Stomach (tissue), 9 donors: ENCODE data around the gene CNST. TPM values are rescaled to one million over a fixed set of nuclear protein-coding genes. Genes with fewer than 3 reads are reported as not detected.

Experiments
- DNase-seq, 2 donors: peaks; one replicate each; pipeline versions ENCODE4 v3.0.0 to v3.0.0-alpha.2; 2013 to 2019
- H3K27ac ChIP-seq, 5 donors: fragments of 200-600 bp in 4 of 5; sonication (generic) in 4 of 5; one replicate each; pipeline ENCODE4 v1.5.1; 2013 to 2019; ENCODE audit warnings: mild to moderate bottlenecking in 1 of 5, moderate library complexity in 1 of 5
- H3K27me3 ChIP-seq, 3 donors: fragments of 200-600 bp; sonication (generic); one replicate each; pipeline ENCODE4 v1.5.1; 2017 to 2019; ENCODE audit warnings: mixed run types in 1 of 3
- H3K36me3 ChIP-seq, 4 donors: fragments of 200-600 bp; sonication (generic); 1 replicate in 3 of 4; 2 replicates in 1 of 4; pipeline ENCODE4 v1.5.1; 2016 to 2019
- H3K4me1 ChIP-seq, 4 donors: fragments of 200-600 bp; sonication (generic); one replicate each; pipeline ENCODE4 v1.5.1; 2016 to 2019
- H3K4me3 ChIP-seq, 4 donors: fragments of 200-600 bp; sonication (generic) in 3 of 4; one replicate each; pipeline ENCODE4 v1.5.1; 2016 to 2019; ENCODE audit warnings: mild to moderate bottlenecking in 1 of 4
- H3K9me3 ChIP-seq, 4 donors: fragments of 200-600 bp; sonication (generic); one replicate each; pipeline ENCODE4 v1.5.1; 2016 to 2019
- EP300 ChIP-seq: sonication (generic); formaldehyde crosslinking; IDR thresholded peaks from one replicate; pipeline ENCODE4 v1.6.1; 2017; ENCODE audit warnings: antibody characterized with exemption
- POLR2A ChIP-seq, 4 donors: fragments of 450-650 bp; IDR thresholded peaks; one replicate each; pipeline ENCODE4 v1.6.1; 2016; ENCODE audit warnings: antibody characterized with exemption in 4 of 4, control low read depth in 2 of 4, mild to moderate bottlenecking in 1 of 4, moderate library complexity in 1 of 4
- POLR2AphosphoS5 ChIP-seq, 3 donors: sonication (generic); formaldehyde crosslinking; IDR thresholded peaks; one replicate each; pipeline ENCODE4 v1.6.1; 2016; ENCODE audit warnings: antibody characterized with exemption in 3 of 3
- WGBS, 5 donors: extraction: QIAGEN DNeasy Blood & Tissue Kit in 3 of 5; methylation state at CpG; one replicate each; pipeline versions ENCODE4 v1.1.5 to v1.1.7; 2013 to 2018; 5-methylcytosine and 5-hydroxymethylcytosine counted together
- intact Hi-C: fragments of 100-400 bp; cut with DNase I; formaldehyde crosslinking; loops from one replicate; pipeline ENCODE4 v1.15.1; 2023; ENCODE audit warnings: low total_unique reads
- polyA plus RNA-seq, 3 donors: library from polyadenylated mRNA; stranded (reverse); fragments of 200-250 nt; gene quantifications; one replicate each; pipeline ENCODE4 v1.2.3, GENCODE V29; 2013
- total RNA-seq, 5 donors: library from RNA; depleted of rRNA; stranded (reverse); fragments of >200 nt; gene quantifications; one replicate each; pipeline versions ENCODE4 v1.1.0 to v1.2.3, GENCODE V29; 2014 to 2016
- TF ChIP-seq, protein P1 (sequence below), 7 experiments: fragments of 450-650 bp in 4 of 7; fragments of 200-600 bp in 3 of 7; sonication (generic) in 3 of 7; IDR thresholded peaks; one replicate each; pipeline ENCODE4 v1.5.1; 2016 to 2019; ENCODE audit warnings: antibody characterized with exemption in 7 of 7, control low read depth in 2 of 7, mild to moderate bottlenecking in 1 of 7
- donor health status: healthy with polysubstance abuse.
- donor health status: Bipolar disorder and iron deficiency.
- donor health status: healthy.

CNST gene
- total and polyA plus RNA-seq, 8 donors, result 4.5 to 42.8 (median 16.2) TPM

DNA sequence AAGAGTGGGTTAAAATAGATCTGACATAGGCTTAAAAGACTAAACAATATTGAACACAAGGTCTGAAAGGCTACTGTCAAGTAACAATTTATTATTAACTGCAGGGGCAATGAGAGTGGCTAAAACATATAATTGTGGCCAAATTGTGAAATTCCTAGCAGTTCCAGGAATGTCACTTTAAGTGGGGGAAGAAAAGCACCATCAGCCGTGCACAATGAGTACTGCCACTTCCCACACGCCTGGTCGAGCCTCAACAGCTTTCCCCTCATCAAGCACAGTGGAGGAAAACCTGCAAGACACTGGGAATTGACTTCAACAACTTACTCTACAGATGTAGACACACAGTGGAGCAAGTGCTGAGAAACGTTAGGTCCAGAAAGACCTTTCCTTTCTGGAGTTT, 16.6 kb upstream of the CNST start:
- intact Hi-C loops, result no loop called here
- peaks cover 35 to 100% (median 98%) of the 10 kb centered on the region in 4 donors for H3K36me3 ChIP-seq
- 39 to 63% (median 41%) methylated on average over 4 of the region's 4 CpGs for WGBS, 5 donors

DNA sequence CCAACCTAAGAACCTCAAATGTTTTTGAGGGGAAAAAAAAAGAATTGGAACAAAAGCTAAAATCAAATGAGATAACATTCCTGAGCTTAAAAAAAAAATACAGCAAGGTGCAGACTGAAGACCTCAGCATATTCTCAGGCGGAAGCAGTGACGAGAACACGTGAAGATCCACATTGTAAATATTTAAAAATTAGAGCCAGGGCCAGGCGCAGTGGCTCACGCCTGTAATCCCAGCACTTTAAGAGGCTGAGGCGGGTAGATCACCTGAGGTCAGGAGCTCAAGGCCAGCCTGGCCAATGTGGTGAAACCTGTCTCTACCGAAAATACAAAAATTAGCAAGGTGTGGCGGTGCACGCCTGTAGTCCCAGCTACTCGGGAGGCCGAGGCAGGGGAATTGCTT, 15.9 kb upstream of the CNST start:
- Histone ChIP-seq H3K9me3 (no peaks in the 10 kb centered on the region), H3K27ac (no peak overlapping the region), H3K27me3 (no peaks in the 10 kb centered on the region), H3K4me1 (no peaks in the 10 kb centered on the region), H3K4me3 (no peak overlapping the region), H3K36me3 (peaks cover 30 to 100% (median 99%) of the 10 kb centered on the region in 4 donors)
- WGBS, 5 donors, result 65 to 70% (median 69%) methylated on average over 11 of the region's 11 CpGs
- TF ChIP-seq POLR2AphosphoS5 (IDR thresholded peaks at IDR 0.05), result no peak
- no peak for TF ChIP-seq EP300
- TF ChIP-seq POLR2A (IDR thresholded peaks at IDR 0.05), result no peak
- TF ChIP-seq, protein P1, sequence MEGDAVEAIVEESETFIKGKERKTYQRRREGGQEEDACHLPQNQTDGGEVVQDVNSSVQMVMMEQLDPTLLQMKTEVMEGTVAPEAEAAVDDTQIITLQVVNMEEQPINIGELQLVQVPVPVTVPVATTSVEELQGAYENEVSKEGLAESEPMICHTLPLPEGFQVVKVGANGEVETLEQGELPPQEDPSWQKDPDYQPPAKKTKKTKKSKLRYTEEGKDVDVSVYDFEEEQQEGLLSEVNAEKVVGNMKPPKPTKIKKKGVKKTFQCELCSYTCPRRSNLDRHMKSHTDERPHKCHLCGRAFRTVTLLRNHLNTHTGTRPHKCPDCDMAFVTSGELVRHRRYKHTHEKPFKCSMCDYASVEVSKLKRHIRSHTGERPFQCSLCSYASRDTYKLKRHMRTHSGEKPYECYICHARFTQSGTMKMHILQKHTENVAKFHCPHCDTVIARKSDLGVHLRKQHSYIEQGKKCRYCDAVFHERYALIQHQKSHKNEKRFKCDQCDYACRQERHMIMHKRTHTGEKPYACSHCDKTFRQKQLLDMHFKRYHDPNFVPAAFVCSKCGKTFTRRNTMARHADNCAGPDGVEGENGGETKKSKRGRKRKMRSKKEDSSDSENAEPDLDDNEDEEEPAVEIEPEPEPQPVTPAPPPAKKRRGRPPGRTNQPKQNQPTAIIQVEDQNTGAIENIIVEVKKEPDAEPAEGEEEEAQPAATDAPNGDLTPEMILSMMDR (IDR thresholded peaks at IDR 0.05), result no peak
- intact Hi-C loops, result no loop called here
- DNase-seq, result no peak

More for the DNA sequence above, 16.6 kb upstream of the CNST start:
- Histone ChIP-seq H3K9me3 (no peaks in the 10 kb centered on the region), H3K27me3 (no peaks in the 10 kb centered on the region), H3K4me1 (no peaks in the 10 kb centered on the region), H3K27ac (no peak overlapping the region), H3K4me3 (no peak overlapping the region)
- no peak for DNase-seq
- TF ChIP-seq POLR2AphosphoS5 (IDR thresholded peaks at IDR 0.05) (no peak), POLR2A (IDR thresholded peaks at IDR 0.05) (no peak), EP300 (no peak)
- TF ChIP-seq, protein P1 (IDR thresholded peaks at IDR 0.05), result no peak

DNA sequence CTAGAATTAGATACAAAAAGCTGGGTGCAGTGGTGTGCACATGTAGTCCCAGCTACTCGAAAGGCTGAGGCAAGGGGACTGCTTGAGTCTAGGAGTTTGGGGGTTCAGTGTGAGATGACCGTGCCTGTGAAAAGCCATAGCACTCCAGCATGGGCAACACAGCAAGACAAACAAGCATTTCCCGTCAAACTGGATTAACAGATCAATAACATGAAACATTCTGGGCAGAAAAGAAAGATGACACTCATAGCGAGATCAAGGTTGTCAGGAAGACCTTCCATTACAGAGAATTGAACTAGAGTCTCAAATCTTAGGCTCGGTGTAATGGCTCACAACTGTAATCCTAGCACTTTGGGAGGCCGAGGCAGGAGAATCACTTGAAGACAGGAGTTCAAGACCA, 14.1 kb upstream of the CNST start:
- no peaks in the 10 kb centered on the region for H3K9me3 ChIP-seq
- TF ChIP-seq POLR2AphosphoS5 (IDR thresholded peaks at IDR 0.05) (no peak), EP300 (no peak), POLR2A (IDR thresholded peaks at IDR 0.05) (no peak)
- TF ChIP-seq, protein P1 (IDR thresholded peaks at IDR 0.05), result no peak
- DNase-seq, result no peak
- H3K27ac ChIP-seq, result no peak overlapping the region
- intact Hi-C loops, result no loop called here
- H3K4me1 ChIP-seq, result no peaks in the 10 kb centered on the region
- peaks cover 23 to 100% (median 100%) of the 10 kb centered on the region in 4 donors for H3K36me3 ChIP-seq
- WGBS, 5 donors, result 79 to 94% (median 90%) methylated on average over 6 of the region's 6 CpGs
- H3K27me3 ChIP-seq, result no peaks in the 10 kb centered on the region
- H3K4me3 ChIP-seq, result no peak overlapping the region

DNA sequence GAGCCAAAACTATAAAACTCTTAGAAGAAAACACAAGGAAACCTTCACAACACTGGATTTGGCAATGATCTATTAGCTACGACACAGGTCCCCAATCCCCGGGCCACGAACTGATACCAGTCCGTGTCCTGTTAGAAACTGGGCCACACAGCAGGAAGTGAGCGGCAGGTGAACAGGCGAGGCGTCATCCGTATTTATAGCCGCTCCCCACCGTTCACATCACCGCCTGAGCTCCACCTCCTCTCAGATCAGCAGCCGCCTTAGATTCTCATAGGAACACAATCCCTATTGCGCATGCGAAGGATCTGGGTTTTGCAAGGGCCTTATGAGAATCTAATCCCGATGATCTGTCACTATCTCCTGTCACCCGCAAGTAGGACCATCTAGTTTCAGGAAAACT, 12.1 kb upstream of the CNST start:
- H3K27ac ChIP-seq, result no peak overlapping the region
- DNase-seq, result no peak
- no peak overlapping the region for H3K4me3 ChIP-seq
- no peaks in the 10 kb centered on the region for H3K9me3 ChIP-seq
- intact Hi-C loops, result no loop called here
- no peaks in the 10 kb centered on the region for H3K27me3 ChIP-seq
- 89 to 96% (median 94%) methylated on average over 16 of the region's 16 CpGs for WGBS, 5 donors
- TF ChIP-seq EP300, result no peak
- TF ChIP-seq, protein P1 (IDR thresholded peaks at IDR 0.05), result no peak
- H3K36me3 ChIP-seq, result peaks cover 20 to 100% (median 97%) of the 10 kb centered on the region in 4 donors
- H3K4me1 ChIP-seq, result no peaks in the 10 kb centered on the region
